Central memory CD8-positive, alpha-beta T cell (primary cell): Measurements from ENCODE around the gene TRHDE.

Experiments
- ATAC-seq: fragments of 150-1000 bp; cut with Tn5 transposase; replicated peaks from 2 replicates; pipeline ENCODE4 v1.10.0; 2022; ENCODE audit warnings: mild to moderate bottlenecking, moderate FRiP score, moderate number of reproducible peaks; ENCODE audit not compliant: poor library complexity, severe bottlenecking; ENCODE audit errors: extremely low read depth
- DNase-seq, 2 donors: peaks; one replicate each; pipeline ENCODE4 v3.0.0; 2021; ENCODE audit warnings: low spot score in 2 of 2
- H3K27ac Mint-ChIP-seq: one replicate; pipeline ENCODE4 v1.8.0; 2022; ENCODE audit warnings: low read depth, mild to moderate bottlenecking, moderate library complexity, mixed read lengths
- H3K27me3 Mint-ChIP-seq: one replicate; pipeline ENCODE4 v1.8.0; 2022; ENCODE audit warnings: mixed read lengths
- H3K36me3 Mint-ChIP-seq: one replicate; pipeline ENCODE4 v1.8.0; 2022; ENCODE audit warnings: mild to moderate bottlenecking, moderate library complexity, mixed read lengths; ENCODE audit not compliant: insufficient read depth
- H3K4me1 Mint-ChIP-seq: one replicate; pipeline ENCODE4 v1.8.0; 2022; ENCODE audit warnings: mixed read lengths
- H3K4me3 Mint-ChIP-seq: one replicate; pipeline ENCODE4 v1.8.0; 2022; ENCODE audit warnings: mild to moderate bottlenecking, moderate library complexity, mixed read lengths
- H3K9me3 Mint-ChIP-seq: one replicate; pipeline ENCODE4 v1.8.0; 2022; ENCODE audit warnings: mixed read lengths

The TRHDE gene

GRCh38 chr12:72296389-72296788 is 24.2 kb downstream of the TRHDE start:
- no peak for DNase-seq
- Mint-ChIP-seq H3K27me3 (no peaks in the 10 kb centered on the region), H3K4me1 (no peaks in the 10 kb centered on the region), H3K9me3 (peaks cover 12% of the 10 kb centered on the region), H3K27ac (no peak overlapping the region), H3K36me3 (no peaks in the 10 kb centered on the region), H3K4me3 (no peak overlapping the region)
- ATAC-seq: no peak

GRCh38 chr12:72297666-72298065 is 25.5 kb downstream of the TRHDE start:
- no peaks in the 10 kb centered on the region for H3K4me1 Mint-ChIP-seq

GRCh38 chr12:72300728-72301127 is 28.6 kb downstream of the TRHDE start:
- ATAC-seq: no peak
- H3K4me3 Mint-ChIP-seq: no peak overlapping the region

More at GRCh38 chr12:72297666-72298065, 25.5 kb downstream of the TRHDE start:
- DNase-seq: no peak
- no peaks in the 10 kb centered on the region for H3K27me3 Mint-ChIP-seq
- no peaks in the 10 kb centered on the region for H3K36me3 Mint-ChIP-seq
- H3K27ac Mint-ChIP-seq: no peak overlapping the region
- peaks cover 12% of the 10 kb centered on the region for H3K9me3 Mint-ChIP-seq
- ATAC-seq: no peak
- H3K4me3 Mint-ChIP-seq: no peak overlapping the region

GRCh38 chr12:72304751-72305150 is 32.6 kb downstream of the TRHDE start:
- H3K27me3 Mint-ChIP-seq: no peaks in the 10 kb centered on the region
- DNase-seq (no peak), ATAC-seq (no peak)
- H3K9me3 Mint-ChIP-seq: peaks cover 10% of the 10 kb centered on the region
- H3K27ac Mint-ChIP-seq: no peak overlapping the region
- H3K36me3 Mint-ChIP-seq: peaks cover 2% of the 10 kb centered on the region
- no peak overlapping the region for H3K4me3 Mint-ChIP-seq
- no peaks in the 10 kb centered on the region for H3K4me1 Mint-ChIP-seq

More at GRCh38 chr12:72300728-72301127, 28.6 kb downstream of the TRHDE start:
- Mint-ChIP-seq H3K36me3 (peaks cover 2% of the 10 kb centered on the region), H3K4me1 (no peaks in the 10 kb centered on the region), H3K27ac (no peak overlapping the region), H3K9me3 (peaks cover 12% of the 10 kb centered on the region), H3K27me3 (no peaks in the 10 kb centered on the region)
- no peak for DNase-seq

GRCh38 chr12:72307229-72307628 is 35.1 kb downstream of the TRHDE start:
- no peak overlapping the region for H3K27ac Mint-ChIP-seq
- no peak for ATAC-seq

GRCh38 chr12:72311946-72312345 is 39.8 kb downstream of the TRHDE start:
- Mint-ChIP-seq H3K4me1 (no peaks in the 10 kb centered on the region), H3K4me3 (no peak overlapping the region), H3K36me3 (no peaks in the 10 kb centered on the region), H3K9me3 (peaks cover 11% of the 10 kb centered on the region), H3K27ac (no peak overlapping the region), H3K27me3 (no peaks in the 10 kb centered on the region)
- ATAC-seq (no peak), DNase-seq (no peak)

More at GRCh38 chr12:72307229-72307628, 35.1 kb downstream of the TRHDE start:
- Mint-ChIP-seq H3K4me1 (no peaks in the 10 kb centered on the region), H3K9me3 (peaks cover 10% of the 10 kb centered on the region), H3K36me3 (peaks cover 2% of the 10 kb centered on the region), H3K4me3 (no peak overlapping the region), H3K27me3 (no peaks in the 10 kb centered on the region)
- DNase-seq: no peak

GRCh38 chr12:72313806-72314205 is 41.6 kb downstream of the TRHDE start:
- no peak overlapping the region for H3K27ac Mint-ChIP-seq
- ATAC-seq: no peak
- H3K4me1 Mint-ChIP-seq: no peaks in the 10 kb centered on the region
- no peak for DNase-seq
- no peaks in the 10 kb centered on the region for H3K36me3 Mint-ChIP-seq
- no peak overlapping the region for H3K4me3 Mint-ChIP-seq
- H3K9me3 Mint-ChIP-seq: peaks cover 14% of the 10 kb centered on the region
- H3K27me3 Mint-ChIP-seq: no peaks in the 10 kb centered on the region

- Mint-ChIP-seq H3K27ac (no peak overlapping the region), H3K27me3 (no peaks in the 10 kb centered on the region), H3K36me3 (no peaks in the 10 kb centered on the region), H3K4me1 (no peaks in the 10 kb centered on the region), H3K9me3 (peaks cover 10% of the 10 kb centered on the region), H3K4me3 (no peak overlapping the region)
- no peak for ATAC-seq
- DNase-seq: no peak
These were observed 43.7 kb downstream of the TRHDE start for GRCh38 chr12:72315858-72316257.

GRCh38 chr12:72318341-72318740 is 46.2 kb downstream of the TRHDE start:
- ATAC-seq: no peak
- no peak overlapping the region for H3K4me3 Mint-ChIP-seq
- no peaks in the 10 kb centered on the region for H3K27me3 Mint-ChIP-seq
- H3K36me3 Mint-ChIP-seq: peaks cover under 1% of the 10 kb centered on the region
- no peak for DNase-seq
- peaks cover 10% of the 10 kb centered on the region for H3K9me3 Mint-ChIP-seq
- H3K4me1 Mint-ChIP-seq: no peaks in the 10 kb centered on the region
- no peak overlapping the region for H3K27ac Mint-ChIP-seq

GRCh38 chr12:72323881-72324280 is 51.7 kb downstream of the TRHDE start:
- ATAC-seq: no peak
- no peak overlapping the region for H3K4me3 Mint-ChIP-seq
- H3K36me3 Mint-ChIP-seq: peaks cover 4% of the 10 kb centered on the region
- no peaks in the 10 kb centered on the region for H3K27me3 Mint-ChIP-seq
- no peak overlapping the region for H3K27ac Mint-ChIP-seq
- peaks cover 5% of the 10 kb centered on the region for H3K9me3 Mint-ChIP-seq
- no peaks in the 10 kb centered on the region for H3K4me1 Mint-ChIP-seq
- no peak for DNase-seq

GRCh38 chr12:72330301-72330700 is 58.1 kb downstream of the TRHDE start:
- H3K27ac Mint-ChIP-seq: no peak overlapping the region
- ATAC-seq: no peak
- no peaks in the 10 kb centered on the region for H3K4me1 Mint-ChIP-seq
- no peak for DNase-seq
- no peaks in the 10 kb centered on the region for H3K27me3 Mint-ChIP-seq
- peaks cover 9% of the 10 kb centered on the region for H3K9me3 Mint-ChIP-seq
- H3K36me3 Mint-ChIP-seq: no peaks in the 10 kb centered on the region
- H3K4me3 Mint-ChIP-seq: no peak overlapping the region

- H3K9me3 Mint-ChIP-seq: peaks cover 9% of the 10 kb centered on the region
- H3K27ac Mint-ChIP-seq: no peak overlapping the region
- no peaks in the 10 kb centered on the region for H3K4me1 Mint-ChIP-seq
- H3K4me3 Mint-ChIP-seq: no peak overlapping the region
- DNase-seq (no peak), ATAC-seq (no peak)
- H3K36me3 Mint-ChIP-seq: no peaks in the 10 kb centered on the region
- H3K27me3 Mint-ChIP-seq: no peaks in the 10 kb centered on the region
These were observed 58.6 kb downstream of the TRHDE start for GRCh38 chr12:72330784-72331183.

- H3K36me3 Mint-ChIP-seq: no peaks in the 10 kb centered on the region
- H3K4me1 Mint-ChIP-seq: no peaks in the 10 kb centered on the region
- DNase-seq (no peak), ATAC-seq (no peak)
- no peaks in the 10 kb centered on the region for H3K27me3 Mint-ChIP-seq
- H3K9me3 Mint-ChIP-seq: peaks cover 9% of the 10 kb centered on the region
- H3K4me3 Mint-ChIP-seq: no peak overlapping the region
- H3K27ac Mint-ChIP-seq: no peak overlapping the region
These were observed 65.2 kb downstream of the TRHDE start for GRCh38 chr12:72337382-72337781.

- H3K36me3 Mint-ChIP-seq: no peaks in the 10 kb centered on the region
- no peak for ATAC-seq
- no peaks in the 10 kb centered on the region for H3K4me1 Mint-ChIP-seq
- H3K27me3 Mint-ChIP-seq: no peaks in the 10 kb centered on the region
- H3K27ac Mint-ChIP-seq: no peak overlapping the region
- peaks cover 9% of the 10 kb centered on the region for H3K9me3 Mint-ChIP-seq
- DNase-seq: no peak
- H3K4me3 Mint-ChIP-seq: no peak overlapping the region
These were observed 65.8 kb downstream of the TRHDE start for GRCh38 chr12:72337946-72338345.
